Ureter (tissue), 1 donor: ENCODE results near the gene GNG7. TPM values are rescaled to one million over a fixed set of nuclear protein-coding genes. Genes with fewer than 3 reads are reported as not detected.
"Not testable (repeated sequence)": the region's sequence is repeated elsewhere in the genome, so short reads cannot be mapped to it uniquely, and the experiment has no call there.

ENCODE experiments used
- DNase-seq: peaks from one replicate; pipeline ENCODE4 v3.0.0-alpha.2; 2020; ENCODE audit warnings: low spot score
- total RNA-seq: library from RNA; stranded (reverse); gene quantifications from one replicate; pipeline ENCODE4 v1.2.4, GENCODE V29; 2023
- donor health status: DM: yes; HTN: yes; CAD: no.

The GNG7 gene
- total RNA-seq, 1 donor from 2014 or later: 6.2 TPM

GRCh38 chr19:2726904-2727639 lies 24.6 kb upstream of the GNG7 start:
- no peak for DNase-seq

DNA sequence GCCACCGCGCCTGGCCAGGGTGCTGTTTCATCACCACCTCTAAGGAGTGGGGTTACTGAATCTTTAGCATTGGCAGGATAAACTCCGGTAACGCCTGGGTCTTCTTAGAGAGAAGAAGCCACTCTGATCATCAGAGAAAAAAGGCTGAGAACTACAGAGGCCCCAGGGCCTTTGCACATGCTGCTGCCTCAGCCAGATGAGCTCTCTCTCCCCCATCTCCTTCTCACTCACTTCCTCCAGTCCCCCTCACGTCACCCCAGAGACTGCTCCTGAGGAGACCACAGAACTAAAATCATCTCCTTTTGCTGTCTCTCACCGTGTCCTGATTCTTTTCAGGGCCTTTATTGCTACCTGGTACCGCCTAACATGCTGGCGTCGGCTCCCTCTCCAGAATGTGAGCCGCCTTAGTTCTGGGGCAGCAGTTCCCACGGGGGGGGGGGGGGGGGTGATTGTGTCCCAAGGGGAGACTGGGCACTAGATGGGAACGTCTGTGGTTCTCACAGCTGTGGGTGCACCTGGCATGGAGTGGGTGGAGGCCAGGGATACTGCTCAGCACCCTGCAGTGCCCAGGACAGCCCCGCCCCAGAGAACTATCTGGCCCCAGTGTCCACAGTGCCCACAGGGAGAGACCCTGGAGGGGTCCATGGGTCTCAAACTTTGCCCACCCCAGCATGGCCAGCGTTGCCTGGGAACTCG lies 23.8 kb upstream of the GNG7 start:
- no peak for DNase-seq

- DNase-seq: no peak
Measured at GRCh38 chr19:2724148-2724557, 21.7 kb upstream of the GNG7 start.

DNA sequence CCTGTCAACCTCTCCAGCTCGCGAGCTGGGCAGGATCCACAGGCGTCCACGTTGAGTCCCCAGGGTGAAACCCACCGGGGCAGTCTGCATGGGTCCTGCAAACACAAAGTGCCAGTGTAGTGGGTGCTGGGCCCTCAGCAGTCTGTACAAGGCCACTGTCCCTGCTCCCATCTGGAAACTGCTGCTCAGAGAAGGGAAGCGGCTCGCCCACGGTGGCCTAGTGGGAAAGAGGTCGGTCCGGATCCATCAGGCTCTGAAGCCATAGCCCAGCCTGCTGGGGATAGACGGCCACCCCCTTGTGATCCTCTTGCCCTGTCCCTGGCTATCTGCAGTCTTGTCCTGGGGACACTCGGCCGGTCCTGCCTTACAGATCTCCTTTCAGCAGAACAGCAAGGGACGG lies 21.3 kb upstream of the GNG7 start:
- no peak for DNase-seq

DNA sequence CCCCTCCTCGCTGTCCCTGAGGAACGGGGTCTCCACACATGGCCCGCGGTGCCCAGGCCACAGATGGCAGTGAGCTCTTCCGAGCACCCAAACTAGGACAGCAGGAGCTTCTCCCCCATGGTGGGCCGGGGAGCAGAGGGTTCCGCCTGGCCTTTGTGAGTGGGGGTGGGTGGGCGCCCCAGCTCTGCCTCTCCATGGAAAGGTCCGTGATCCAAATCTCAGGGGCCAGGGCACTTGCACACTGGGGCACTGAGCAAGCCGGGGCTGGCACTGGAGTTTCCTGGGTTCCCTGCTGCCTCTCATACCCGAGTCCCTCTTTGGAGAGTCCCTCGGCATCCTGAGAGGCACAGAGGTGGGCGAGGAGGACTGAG lies 20.8 kb upstream of the GNG7 start:
- DNase-seq: no peak

DNA sequence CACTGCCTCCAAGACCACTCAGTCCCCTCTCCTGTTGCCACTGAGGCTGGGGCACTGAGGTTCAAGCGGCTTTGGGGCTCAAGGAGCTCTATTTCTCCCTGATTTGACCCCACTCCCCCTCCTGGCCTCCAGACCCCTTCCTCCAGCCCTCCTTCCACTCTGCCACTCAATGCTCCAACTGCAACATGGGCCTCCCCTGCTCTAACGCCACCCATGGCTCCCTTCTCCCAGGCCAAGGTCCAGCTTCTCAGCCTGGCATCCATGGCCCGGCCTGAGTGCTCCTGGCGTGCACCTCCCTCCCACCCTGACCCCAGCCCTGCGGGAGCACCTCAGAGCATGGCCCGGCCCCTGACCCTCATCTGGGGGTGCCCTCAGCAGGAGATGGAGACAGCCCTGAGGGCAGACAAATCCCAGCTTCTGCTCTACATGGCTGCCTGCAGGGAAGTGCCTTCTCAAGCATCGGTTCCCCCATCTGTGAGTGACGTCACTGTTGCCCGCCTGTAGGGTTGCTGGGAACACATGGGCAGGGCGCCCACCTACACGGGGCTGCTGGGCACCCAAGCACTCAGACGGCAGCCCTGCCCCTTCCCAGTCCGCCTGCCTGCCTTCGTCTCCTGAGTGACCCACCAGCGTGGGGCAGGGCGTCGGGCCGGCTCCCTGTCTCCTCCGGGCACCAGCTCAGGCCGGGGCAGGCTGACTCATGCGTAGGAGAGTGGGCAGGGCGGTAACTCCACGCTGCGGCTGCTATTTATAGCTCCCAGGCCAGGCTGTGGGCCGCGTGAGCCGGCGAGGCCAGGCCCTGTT lies 20.2 kb upstream of the GNG7 start:
- DNase-seq: no peak

GRCh38 chr19:2721570-2722540 lies 19.4 kb upstream of the GNG7 start:
- DNase-seq: no peak

DNA sequence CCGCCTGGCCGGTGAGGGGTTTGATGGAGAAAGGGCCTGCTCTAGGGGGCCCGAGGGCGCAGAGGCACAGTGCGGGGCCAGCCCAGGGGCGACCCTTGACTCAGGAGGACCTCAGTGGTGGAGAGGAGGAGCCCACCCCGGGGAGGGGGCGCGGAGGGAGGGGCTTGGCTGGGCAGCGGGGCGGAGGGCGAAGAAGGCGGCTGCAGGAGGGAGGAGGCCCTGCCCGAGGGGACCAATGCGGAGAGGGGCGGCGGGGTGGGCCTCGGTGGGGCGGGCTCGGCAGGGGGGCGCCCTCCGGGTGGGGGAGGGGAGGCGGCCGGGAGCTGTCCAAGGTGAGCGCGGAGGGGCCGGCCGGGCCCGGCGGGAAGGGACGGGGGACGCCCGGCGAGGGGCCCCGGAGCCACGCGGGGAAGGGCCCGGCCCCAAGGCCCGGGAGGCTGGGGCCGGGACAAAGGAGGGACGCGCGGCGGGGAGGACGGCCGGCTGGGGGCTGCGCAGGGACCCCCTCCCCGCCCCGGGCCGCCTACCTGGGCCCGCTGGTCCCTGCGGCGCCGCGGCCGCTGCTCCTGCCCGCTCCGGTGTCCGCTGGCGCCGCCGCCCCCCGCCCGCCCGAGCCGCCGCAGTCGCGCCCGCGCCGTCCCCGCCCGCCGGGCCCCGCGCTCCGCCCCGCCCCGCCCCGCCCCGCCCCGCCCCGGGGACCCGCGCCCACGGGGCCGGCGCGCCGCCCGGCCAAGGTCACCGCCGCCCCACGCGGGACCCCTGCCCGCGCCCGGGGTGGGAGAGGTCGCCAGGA lies 18.5 kb upstream of the GNG7 start, which contains the start of gene DIRAS1:
Gene DIRAS1, minus strand, starts transcription at position 596 of the 793 bp plus-strand sequence. CDS start 3,566 bp downstream, outside the sequence.
- DNase-seq: no peak

DNA sequence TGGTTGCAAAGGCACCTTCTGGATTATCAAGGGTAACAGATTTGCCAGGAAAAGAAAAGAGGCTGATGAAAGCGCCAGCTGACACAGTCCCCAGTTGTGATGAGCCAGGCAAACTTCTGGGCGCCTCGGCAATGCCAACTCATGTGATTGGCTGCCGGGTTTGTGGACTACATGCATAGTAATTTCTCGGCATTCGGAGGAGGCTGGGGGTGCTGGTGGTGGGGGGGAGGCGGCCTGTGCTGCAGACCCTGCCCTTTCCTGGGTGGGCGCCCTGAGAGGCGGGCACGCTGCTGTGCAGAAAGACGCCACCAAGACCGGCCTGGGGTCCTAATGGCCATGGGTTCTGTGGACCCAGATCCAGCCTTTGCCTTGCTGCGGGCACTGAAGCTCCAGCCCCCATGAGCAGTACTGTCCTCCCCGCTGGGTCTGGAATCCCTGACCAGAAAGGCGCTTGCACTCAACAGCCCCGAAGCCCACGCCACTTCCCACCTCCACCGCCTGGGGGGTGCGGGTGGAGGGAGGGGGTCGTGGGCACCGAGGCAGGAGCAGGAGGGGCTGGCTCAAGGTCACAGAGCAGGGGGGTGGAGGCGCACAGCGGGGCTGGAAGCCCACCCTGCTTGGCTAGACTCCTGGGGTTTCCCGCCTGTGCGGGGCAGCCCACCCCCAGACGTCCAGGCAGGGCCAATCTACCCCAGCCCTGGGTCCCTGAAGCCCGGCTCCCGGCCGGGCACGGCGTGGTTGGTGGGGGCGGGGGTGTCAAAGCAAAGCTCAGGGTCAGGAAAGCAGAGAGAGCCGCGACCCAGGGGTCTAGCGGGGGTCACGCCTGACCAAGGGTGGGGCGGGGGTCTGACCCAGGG lies 17.7 kb upstream of the GNG7 start:
- no peak for DNase-seq

- no peak for DNase-seq
Measured at GRCh38 chr19:2719232-2719735, 16.8 kb upstream of the GNG7 start.

- DNase-seq: no peak
Measured at GRCh38 chr19:2717638-2718541, 15.4 kb upstream of the GNG7 start.

DNA sequence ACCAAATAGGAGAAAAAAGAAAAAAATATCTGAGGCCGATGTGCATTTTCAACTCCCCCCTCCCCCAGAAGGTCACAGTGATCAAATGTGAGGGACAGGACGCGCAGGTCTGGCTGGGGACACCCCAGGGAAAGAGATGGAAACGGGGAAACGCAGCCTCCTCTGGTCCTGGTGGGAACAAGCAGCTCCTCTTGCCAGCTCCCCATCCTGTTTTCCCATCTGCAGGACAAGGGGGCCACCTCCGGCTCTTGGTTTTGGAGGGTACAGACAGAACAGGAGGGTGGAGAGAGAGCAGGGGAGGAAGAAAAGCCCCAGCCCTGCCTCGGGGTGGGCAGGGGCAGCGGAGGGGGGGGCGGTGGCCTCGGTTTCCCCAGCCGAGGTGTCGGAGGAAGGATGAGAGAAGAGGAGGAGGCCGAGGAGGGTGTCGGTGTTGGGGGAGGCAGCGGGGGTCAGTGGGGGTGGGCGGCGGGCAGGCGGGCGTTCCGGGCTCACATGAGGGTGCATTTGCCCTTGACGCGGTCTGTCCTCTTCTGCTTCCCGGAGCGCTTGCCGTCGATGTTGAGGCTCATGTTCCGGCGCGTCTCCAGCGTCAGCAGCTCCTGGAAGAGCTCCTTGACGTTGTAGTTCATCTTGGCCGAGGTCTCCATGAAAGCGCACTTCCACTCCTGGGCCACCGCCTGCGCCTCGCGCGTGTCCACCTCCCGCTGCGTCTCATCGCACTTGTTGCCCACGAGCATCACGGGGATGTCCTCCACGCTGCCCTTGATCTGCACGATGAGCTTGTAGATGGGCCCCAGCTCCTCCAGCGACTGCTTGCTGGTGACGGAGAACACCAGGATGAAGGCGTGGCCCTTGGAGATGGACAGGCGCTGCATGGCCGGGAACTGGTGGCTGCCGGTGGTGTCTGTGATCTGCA lies 14.5 kb upstream of the GNG7 start:
- DNase-seq: no peak

DNA sequence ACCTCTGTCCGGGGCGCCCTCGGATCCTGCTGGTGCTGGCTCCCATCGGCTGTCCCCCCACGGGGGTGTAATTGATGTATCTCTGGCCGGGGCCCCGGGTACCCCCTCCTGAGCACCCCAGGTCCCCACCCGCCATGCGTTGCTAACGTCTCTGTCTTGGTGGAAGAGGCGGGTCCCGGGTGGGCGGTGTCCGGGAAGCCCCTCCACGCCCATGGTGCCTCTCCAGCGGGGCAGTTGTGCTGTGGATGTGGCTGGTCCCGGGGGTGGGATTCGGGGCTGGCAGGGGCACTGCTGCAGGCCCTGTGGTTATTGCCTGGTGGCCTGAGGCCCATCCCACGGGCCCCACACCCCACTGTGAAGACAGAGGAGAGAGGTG lies 13.8 kb upstream of the GNG7 start:
- DNase-seq: no peak

- DNase-seq: no peak
Measured at GRCh38 chr19:2715470-2716274, 13.2 kb upstream of the GNG7 start.

DNA sequence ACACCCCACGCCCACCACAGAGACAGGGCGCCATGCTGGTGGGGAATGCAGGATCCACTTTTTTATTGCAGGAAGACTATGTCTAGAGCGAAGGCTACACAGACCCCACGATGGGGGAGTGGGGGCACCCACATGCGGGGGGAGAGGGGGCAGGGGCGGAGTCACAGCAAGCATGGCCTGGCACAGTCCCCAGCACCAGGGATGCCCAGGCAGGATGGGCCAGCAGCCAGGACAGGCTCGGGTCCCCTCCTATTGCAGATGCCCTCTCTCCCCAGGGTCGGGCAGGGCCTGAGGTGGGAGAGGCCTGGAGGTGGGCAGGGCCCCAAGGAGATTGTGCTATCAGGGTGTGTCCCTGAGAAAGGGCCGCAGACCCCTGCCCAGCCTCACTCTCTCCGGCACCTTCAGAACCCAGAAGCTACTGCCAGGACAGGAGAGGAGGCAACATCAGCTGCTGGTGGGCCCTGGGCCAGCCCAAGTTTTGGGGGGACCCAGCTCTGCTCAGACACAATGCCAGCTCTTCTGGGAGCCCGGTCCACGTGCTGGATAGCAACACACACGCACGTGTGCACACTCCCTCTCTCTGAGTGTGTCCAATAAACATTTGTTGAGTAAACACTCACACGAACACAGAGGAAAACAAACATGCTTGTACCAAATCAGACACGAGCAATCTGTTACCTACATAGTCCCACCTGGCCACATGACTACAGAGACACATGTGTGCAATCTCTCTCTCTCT lies 12.2 kb upstream of the GNG7 start:
- DNase-seq: no peak

DNA sequence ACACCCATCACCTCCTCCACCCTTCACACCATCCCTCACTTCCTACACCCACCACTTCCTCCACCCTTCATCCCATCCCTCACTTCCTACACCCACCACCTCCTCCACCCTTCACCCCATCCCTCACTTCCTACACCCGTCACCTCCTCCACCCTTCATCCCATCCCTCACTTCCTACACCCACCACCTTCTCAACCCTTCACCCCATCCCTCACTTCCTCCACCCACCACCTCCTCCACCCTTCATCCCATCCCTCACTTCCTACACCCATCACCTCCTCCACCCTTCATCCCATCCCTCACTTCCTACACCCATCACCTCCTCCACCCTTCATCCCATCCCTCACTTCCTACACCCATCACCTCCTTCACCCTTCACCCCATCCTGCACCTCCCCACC lies 11.6 kb upstream of the GNG7 start:
- DNase-seq: not testable (repeated sequence)
